AG04449 (cell line): Measurements from ENCODE around the gene LRRIQ4.

Experiments
- CTCF ChIA-PET: fragments of 350-600 bp; formaldehyde crosslinking; extraction: SDS; loops from one replicate; lab custom pipeline; 2021; ENCODE audit warnings: antibody characterized with exemption; lab: Yijun Ruan, JAX
- POLR2A ChIA-PET: fragments of 400-600, 350-600 bp; formaldehyde crosslinking; extraction: SDS; loops from one replicate; lab custom pipeline; 2020; ENCODE audit warnings: antibody characterized with exemption, inconsistent platforms; lab: Yijun Ruan, JAX
- DNase-seq: peaks from one replicate; pipeline ENCODE4 v3.0.0-alpha.2; 2010; ENCODE audit warnings: low read depth, low spot score
- H3K4me3 ChIP-seq: 2 replicates; pipeline ENCODE4 v1.5.1; 2011; ENCODE audit warnings: low read depth, mild to moderate bottlenecking, control low read depth, low read length
- CTCF ChIP-seq: IDR thresholded peaks from one replicate; pipeline ENCODE4 v1.5.1; 2011; ENCODE audit warnings: mild to moderate bottlenecking, moderate library complexity, low read length, control low read depth, inconsistent platforms; ENCODE audit not compliant: insufficient read depth; ENCODE audit errors: missing control alignments

LRRIQ4 gene

GRCh38 chr3:169771497-169772304 lies 41.0 kb upstream of the LRRIQ4 start:
- ChIA-PET CTCF (interaction anchor here (0.8 to 2.1 kb wide), 3 partner anchors 8 to 417 kb away, joined by 4 to 9 read pairs (median 5); no protein-coding TSS in a partner anchor), POLR2A (interaction anchor here (1.4 to 1.8 kb wide), 2 partner anchors 8 to 195 kb away, joined by 4 to 6 read pairs; partner anchors contain the start of gene SEC62)
- no peak for DNase-seq
- no peak for TF ChIP-seq CTCF
- peak overlapping the region; percentile 98 for H3K4me3 ChIP-seq

GRCh38 chr3:169772305-169772896 lies 40.3 kb upstream of the LRRIQ4 start:
- ChIA-PET CTCF (interaction anchor here (0.8 to 2.1 kb wide), 4 partner anchors 9 to 416 kb away, joined by 3 to 9 read pairs (median 4); no protein-coding TSS in a partner anchor), POLR2A (interaction anchor here (0.7 to 1.8 kb wide), 3 partner anchors 9 to 551 kb away, joined by 3 to 6 read pairs (median 4); partner anchors contain the start of gene SEC62)
- no peak for DNase-seq
- no peak for TF ChIP-seq CTCF
- peak overlapping the region; percentile 98 for H3K4me3 ChIP-seq

DNA sequence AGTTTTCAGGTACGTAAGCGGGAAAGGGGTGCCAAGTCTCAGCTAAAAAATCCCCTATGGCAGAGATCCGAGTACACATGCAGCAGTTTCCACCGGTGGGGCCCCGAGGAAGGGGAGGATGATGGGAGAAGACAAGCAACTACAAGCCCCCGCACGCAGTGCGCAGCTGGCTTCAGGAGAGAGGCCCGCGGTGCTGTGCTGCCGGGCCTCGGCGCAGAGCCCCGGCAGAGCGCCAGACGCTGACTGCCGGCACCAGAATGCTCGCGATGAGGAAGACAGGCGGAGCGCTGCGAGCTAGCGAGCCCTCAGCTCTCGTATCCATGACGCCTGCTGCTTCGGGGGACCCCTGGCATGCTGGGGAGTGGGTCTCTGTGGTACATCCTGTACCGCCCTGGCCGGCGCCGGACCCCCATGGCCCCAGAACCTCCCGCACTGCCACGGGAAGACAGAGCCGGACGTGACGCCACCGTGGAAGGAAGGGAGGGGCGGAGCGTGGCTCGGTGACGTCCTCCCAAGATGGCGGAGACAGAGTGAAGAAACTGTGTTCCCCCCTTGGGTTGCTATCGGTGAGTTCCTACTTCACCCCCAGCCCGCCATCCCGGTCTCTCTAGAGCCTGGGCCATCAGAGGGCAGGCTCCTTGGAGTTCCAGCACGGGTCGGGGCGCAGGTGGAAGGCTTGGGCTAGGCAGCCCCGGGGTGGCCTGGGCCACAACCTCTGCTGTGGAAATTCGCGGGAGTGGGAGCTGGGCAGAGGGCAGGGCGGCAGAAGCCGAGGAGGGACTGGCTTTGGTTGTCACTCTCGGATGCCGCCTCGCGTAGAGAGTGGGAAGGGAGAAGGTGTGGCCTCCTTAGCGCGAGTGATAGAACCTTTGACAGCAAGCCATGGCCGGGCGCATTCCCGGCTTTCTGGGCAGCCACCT lies 39.5 kb upstream of the LRRIQ4 start, which contains the start of gene MYNN:
Gene MYNN (plus strand): TSS at position 500 of the 920 bp plus-strand sequence. CDS start 900 bp downstream, outside the sequence.
- CTCF ChIA-PET: interaction anchor here (0.8 to 2.1 kb wide), 5 partner anchors 8 to 415 kb away, joined by 3 to 9 read pairs (median 5); no protein-coding TSS in a partner anchor
- POLR2A ChIA-PET: interaction anchor here (0.7 to 1.8 kb wide), 3 partner anchors 10 to 552 kb away, joined by 3 to 6 read pairs (median 4); partner anchors contain the start of gene SEC62
- DNase-seq: no peak
- peak within 1 kb of the TSS; percentile 98 for H3K4me3 ChIP-seq
- no peak for TF ChIP-seq CTCF

GRCh38 chr3:169774186-169774585 lies 38.5 kb upstream of the LRRIQ4 start:
- TF ChIP-seq CTCF: no peak
- CTCF ChIA-PET: interaction anchor here (0.8 to 1.4 kb wide), 2 partner anchors 11 to 69 kb away, joined by 3 to 5 read pairs; no protein-coding TSS in a partner anchor
- POLR2A ChIA-PET: no interaction called here

DNA sequence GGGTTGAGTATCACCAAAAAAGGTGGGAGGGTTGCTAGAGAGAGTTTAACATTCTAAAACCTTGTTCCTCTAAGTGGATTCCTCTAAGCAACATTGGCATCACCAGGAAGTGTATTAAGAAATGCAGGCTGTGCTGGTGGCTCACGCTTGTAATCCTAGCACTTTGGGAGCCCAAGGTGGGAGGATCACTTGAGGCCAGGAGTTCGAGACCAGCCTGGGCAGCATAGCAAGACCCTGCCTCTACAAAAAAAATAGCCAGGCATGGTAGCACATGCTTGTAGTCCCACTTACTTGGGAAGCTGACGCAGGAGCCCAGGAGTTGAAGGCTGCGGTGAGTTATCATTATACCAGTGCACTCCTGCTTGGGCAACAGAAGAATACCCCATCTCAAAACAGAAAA lies 34.8 kb upstream of the LRRIQ4 start:
- no peak for TF ChIP-seq CTCF
- ChIA-PET POLR2A (no interaction called here), CTCF (interaction anchor here (1.8 kb wide), 1 partner anchor 15 kb away, joined by 8 read pairs; no protein-coding TSS in a partner anchor)
- DNase-seq: no peak
- no peak overlapping the region for H3K4me3 ChIP-seq

More at GRCh38 chr3:169774186-169774585, 38.5 kb upstream of the LRRIQ4 start:
- DNase-seq: no peak
- peak overlapping the region; percentile 98 for H3K4me3 ChIP-seq
